Stimulated activated CD8-positive, alpha-beta memory T cell treated with anti-CD3 and anti-CD28 coated beads, Interleukin-7, amount 100 ng/mL, for 24 hours (primary cell): ENCODE measurements around the gene SCN3A.

Source experiments
- DNase-seq: peaks from one replicate; pipeline ENCODE4 v3.0.0-alpha.2; 2020; ENCODE audit warnings: low read depth

The SCN3A gene

DNA sequence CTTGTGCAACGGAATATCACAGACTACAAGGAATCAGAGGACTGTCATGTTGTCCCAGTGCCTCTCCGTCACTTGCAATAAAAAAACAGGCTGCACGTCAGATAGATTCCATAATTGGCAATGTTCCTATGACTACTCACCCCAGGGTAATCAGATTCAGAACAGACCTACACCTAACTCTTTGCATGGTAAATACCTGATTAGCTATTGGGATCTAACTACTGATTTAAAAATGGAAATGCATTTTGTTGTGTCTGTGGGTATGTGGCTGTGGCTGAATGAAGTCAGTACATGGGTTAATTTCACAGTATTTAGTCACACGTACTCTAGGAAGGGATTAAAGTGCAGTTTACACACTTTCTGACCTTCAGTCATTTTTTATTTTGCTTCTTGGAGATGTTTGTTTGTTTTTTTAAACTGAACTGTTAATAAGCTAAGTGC is 91.7 kb downstream of the SCN3A start:
- no peak for DNase-seq

DNA sequence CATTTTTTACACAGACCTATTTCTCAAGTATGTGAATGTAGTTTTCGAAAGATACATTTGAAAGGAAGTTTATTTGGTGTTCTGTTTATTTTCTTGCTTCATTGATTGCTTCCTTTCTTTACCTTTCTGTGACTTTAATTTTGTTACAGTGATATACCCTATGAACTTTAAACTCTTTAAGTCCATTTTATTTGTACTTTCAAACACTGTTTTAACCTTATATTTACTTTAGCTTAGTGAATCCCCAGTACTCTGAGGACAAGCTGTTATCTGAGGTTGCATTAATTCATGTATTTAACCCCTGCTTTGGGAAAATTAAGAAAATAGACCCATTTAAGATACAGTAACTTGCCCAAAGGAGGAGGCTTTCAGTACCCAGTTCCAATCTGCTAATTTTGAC is 93.5 kb downstream of the SCN3A start:
- DNase-seq, result no peak

- no peak for DNase-seq
Measured at GRCh38 chr2:165109915-165110314, 93.9 kb downstream of the SCN3A start.

DNA sequence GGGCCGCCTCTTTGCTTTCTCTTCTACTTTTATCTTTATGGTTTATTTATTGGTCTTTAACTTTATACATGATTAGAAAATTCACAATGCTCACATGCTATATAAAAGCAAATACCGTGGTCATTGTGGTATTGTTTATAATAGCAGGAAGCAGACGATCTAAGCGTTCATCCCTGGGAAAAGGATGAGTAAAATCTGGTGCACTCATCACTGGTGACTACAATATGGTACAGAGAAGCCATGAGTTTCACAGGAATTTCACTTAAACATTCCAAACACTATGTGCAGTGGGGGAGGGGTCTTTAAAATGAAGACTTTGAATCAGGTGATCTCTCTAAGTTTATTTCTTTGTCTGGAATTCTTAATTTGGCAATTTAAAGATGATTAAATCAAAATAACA is 97.9 kb downstream of the SCN3A start:
- DNase-seq, result no peak

GRCh38 chr2:165087933-165088901 is 115.6 kb downstream of the SCN3A start:
- no peak for DNase-seq

GRCh38 chr2:165086337-165086736 is 117.5 kb downstream of the SCN3A start:
- DNase-seq, result no peak

GRCh38 chr2:165083326-165083725 is 120.5 kb downstream of the SCN3A start:
- no peak for DNase-seq

DNA sequence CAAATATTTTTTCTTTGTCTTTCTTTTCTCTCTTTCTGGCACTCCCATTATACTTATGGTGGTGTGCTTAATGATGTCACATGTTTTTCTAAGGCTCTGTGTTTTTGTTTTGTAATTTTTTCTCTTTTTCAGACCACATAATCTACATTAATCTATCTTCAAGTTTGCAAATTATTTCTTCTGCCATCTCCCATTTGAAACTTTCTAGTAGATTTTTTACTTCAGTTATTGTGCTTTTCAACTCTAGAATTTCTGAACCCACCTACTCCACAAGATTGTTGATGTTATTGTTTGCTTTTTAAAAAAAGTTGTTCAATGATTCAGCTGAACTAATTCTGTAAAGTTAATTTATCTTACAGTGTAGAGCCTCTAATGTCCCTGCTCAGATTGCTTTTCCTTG is 121.4 kb downstream of the SCN3A start:
- DNase-seq, result no peak

GRCh38 chr2:165081276-165081675 is 122.6 kb downstream of the SCN3A start:
- no peak for DNase-seq

DNA sequence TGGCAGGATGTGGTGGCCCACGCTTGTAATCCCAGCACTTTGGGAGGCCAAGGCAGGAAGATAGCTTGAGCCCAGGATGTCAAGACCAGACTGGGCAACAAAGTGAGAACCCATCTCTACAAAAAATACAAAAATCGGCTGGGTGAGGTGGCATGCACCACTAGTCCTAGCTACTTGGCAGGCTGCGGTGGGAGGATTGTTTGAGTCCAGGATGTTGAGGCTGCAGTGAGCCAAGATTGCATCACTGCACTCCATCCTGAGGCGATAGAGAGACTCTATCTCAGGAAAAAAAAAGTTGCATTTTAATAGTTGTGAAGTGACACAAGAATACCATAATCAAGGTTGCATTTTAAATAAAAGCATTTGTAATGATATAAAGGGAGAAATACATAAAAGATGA is 124.4 kb downstream of the SCN3A start:
- no peak for DNase-seq

DNA sequence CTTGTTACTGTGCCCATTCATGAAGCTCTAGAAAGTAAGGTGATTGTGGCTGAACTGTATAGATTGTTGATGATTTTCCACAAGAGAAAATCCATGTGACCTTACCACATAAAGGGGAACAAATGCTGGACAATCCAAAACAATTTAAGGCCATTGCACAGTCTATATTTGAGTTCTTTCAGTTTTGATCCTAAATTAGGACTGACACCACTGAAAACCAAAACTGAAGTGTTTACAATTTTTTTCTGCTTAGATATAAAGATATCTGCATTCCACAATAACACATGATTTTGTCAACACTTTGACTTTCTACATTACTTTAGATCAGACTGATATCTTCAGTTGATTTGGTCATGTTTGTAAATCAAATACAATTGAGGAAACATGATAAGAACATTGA is 124.9 kb downstream of the SCN3A start:
- no peak for DNase-seq

DNA sequence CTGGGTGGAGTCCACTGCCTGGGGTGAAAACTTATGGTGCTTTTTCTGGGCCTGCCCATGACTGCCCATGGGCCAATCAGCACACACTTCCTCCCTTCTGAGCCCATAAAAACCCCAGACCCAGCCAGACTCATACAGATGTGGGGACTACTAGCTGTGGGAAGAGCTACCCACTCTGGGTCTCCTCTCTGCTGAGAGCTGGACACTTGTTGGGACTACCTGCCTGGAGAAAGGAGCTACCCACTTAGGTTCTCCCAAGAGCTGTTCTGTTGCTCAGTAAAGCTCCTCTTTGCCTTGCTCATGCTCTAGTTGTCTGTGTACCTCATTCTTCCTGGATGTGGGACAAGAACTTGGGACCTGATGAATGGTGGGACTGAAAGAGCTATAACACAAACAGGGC is 129.0 kb downstream of the SCN3A start:
- no peak for DNase-seq

- DNase-seq, result no peak
Measured at GRCh38 chr2:165074323-165074722, 129.5 kb downstream of the SCN3A start.

DNA sequence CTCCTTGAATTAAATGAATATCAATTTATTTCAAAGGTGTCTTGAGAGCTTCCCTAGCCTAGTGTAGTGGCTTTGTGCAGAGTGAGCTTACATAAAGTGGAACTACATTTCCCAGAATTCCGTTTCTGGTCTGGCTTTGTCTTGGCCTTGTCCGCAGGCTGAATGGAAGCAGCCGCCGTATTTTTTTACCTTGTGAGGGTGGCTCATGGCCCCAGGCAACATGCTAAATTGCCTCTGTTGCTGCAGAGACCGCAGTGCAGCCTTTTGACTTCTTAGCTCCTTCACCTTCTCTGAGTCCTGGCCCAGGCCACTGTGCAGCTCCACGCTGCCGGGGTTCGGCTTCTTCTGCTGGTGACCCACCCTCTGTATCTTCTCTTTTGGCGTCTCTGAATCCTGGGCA is 133.8 kb downstream of the SCN3A start:
- DNase-seq, result no peak

DNA sequence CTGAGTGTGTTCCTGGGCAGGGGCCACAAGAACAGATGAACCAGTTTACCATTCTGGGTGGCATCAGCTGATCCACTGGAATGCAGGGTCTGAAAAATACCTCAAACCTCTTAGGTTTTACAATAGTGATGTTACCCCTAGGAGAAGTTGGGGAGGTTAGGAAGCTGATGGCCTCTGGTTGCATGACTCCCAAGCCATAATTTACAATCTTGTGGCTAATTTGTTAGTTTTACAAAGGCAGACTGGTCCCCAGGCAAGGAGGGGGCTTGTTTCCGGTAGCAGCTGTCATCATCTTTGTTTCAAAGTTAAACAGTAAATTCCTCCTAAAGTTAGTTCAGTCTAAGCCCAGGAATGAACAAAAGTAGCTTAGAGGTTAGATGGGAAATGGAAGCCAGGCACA is 134.7 kb downstream of the SCN3A start:
- DNase-seq, result no peak

- DNase-seq, result no peak
Measured at GRCh38 chr2:165068487-165068757, 135.4 kb downstream of the SCN3A start.

DNA sequence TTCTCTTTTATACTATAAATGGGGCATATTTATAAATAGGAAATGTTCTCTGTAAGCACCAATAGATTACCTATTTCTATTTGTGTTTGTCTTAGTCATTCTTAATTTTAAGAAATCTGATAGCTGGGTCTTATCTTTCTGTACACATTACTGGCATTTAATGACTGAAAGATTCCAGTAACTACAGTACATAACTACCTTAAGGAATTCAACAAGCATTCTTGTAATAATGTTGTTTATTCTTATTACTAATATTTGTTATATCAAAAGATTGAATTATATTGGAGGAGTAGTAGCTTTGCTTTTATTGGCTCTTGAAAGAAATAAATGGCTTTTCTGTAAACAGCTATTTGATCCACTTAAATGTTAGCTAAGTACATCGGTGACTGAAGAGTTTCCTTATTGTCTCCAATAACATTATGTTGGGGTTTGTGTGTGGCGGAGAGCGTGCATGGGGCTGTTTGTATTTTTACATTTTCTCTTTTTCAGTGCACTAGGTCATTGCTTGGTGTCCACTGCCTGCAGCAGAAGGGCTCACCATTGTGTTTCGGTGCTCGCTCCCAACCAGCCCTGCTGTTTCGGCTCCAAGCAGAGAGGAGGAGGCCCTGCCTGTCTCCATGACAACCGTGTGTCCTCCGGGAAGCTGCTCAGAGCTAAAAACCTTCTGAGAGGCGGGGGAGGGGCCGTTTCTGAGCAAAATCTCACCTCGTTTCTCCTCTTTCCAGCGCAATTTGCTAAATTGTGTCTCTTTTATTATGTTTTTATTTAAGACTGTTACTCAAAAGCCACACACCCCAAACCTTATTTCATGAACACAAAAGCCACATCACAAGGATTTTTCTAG is 136.0 kb downstream of the SCN3A start:
- no peak for DNase-seq

GRCh38 chr2:165064743-165065142 is 139.1 kb downstream of the SCN3A start:
- DNase-seq, result no peak

GRCh38 chr2:165060411-165060810 is 143.4 kb downstream of the SCN3A start:
- DNase-seq, result no peak

GRCh38 chr2:165058476-165059265 is 145.2 kb downstream of the SCN3A start:
- no peak for DNase-seq

GRCh38 chr2:165057931-165058330 is 145.9 kb downstream of the SCN3A start:
- DNase-seq, result no peak

DNA sequence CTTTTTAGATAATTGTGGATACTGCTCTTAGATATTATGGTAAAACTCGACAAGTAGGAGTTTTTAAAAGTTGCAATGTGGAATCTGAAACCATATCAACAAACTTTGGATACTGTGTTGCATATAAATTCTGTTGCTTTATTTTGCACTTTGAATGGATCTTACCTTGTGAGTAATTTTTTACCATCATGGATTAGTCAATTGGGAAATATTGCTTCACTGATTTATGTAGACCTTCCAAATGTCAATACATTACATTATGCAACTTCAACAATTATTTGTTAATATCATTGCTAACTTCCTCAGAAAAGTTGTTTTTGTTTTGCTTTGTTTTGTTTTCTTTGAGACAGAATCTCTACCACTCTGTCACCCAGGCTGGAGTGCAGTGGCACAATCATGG is 146.5 kb downstream of the SCN3A start:
- no peak for DNase-seq
